C4-2B (cell line): ENCODE measurements around the gene ZSCAN10.

ENCODE experiments used
- CTCF ChIP-seq: fragments of 450-650 bp; conservative IDR thresholded peaks from 2 replicates; pipeline ENCODE4 v1.5.1; 2017; ENCODE audit warnings: mild to moderate bottlenecking
- ZFX ChIP-seq: fragments of 450-650 bp; IDR thresholded peaks from 2 replicates; pipeline ENCODE4 v1.6.1; 2017

DNA sequence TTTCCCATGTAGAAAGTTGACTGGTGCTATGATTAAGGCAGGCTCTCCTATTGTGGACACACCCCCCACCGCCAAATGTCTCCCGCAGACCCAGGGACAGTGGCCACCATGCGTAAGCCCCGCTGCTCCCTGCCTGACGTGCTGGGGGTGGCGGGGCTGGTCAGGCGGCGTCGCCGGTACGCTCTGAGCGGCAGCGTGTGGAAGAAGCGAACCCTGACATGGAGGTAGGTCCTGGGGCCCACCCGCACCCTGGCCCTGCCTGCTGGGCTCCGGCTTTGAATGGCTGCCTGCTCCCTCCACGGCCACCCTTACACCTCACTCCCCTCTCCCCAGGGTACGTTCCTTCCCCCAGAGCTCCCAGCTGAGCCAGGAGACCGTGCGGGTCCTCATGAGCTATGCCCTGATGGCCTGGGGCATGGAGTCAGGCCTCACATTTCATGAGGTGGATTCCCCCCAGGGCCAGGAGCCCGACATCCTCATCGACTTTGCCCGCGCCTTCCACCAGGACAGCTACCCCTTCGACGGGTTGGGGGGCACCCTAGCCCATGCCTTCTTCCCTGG is 49.1 kb downstream of the ZSCAN10 start:
- no peak for TF ChIP-seq CTCF
- no peak for TF ChIP-seq ZFX
